T-helper 1 cell treated with Interleukin-12 subunit alpha and Interleukin-12 subunit beta and Interleukin-4 antibody, amounts not matched to agents 30 μg/mL and 1 μg/mL, for 36 hours (primary cell): ENCODE measurements around the gene LCLAT1.
"Not testable (repeated sequence)": the region's sequence is repeated elsewhere in the genome, so short reads cannot be mapped to it uniquely, and the experiment has no call there.

Experiments used
- H3K27ac Mint-ChIP-seq: one replicate; pipeline ENCODE4 v1.8.0; 2021; ENCODE audit warnings: mild to moderate bottlenecking, mixed read lengths
- H3K27me3 Mint-ChIP-seq: one replicate; pipeline ENCODE4 v1.8.0; 2021; ENCODE audit warnings: low read depth, mixed read lengths
- H3K36me3 Mint-ChIP-seq: one replicate; pipeline ENCODE4 v1.8.0; 2021; ENCODE audit warnings: low read depth, mixed read lengths
- H3K4me1 Mint-ChIP-seq: one replicate; pipeline ENCODE4 v1.8.0; 2021; ENCODE audit warnings: low read depth, mixed read lengths
- H3K4me3 Mint-ChIP-seq: one replicate; pipeline ENCODE4 v1.8.0; 2021; ENCODE audit warnings: mild to moderate bottlenecking, moderate library complexity, mixed read lengths
- H3K9me3 Mint-ChIP-seq: one replicate; pipeline ENCODE4 v1.8.0; 2021; ENCODE audit warnings: mixed read lengths

The LCLAT1 gene

DNA sequence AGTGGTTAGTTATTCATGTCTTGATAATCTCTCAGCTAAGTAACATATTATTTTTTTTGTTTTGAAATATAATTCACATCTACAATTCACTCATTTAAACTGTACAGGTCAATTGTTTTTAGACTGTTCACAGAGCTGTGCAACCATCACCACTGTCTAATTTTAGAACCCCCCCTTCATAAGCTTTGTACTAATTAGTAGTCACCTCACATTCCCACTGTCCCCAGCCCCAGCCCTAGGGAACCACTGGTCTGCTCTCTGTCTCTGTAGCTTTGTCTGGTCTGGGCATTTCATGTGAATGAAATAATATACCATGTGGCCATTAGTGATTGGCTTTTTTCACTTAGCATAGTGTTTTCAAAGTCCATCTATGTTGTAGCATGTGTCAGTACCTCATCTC is 55.3 kb downstream of the LCLAT1 start:
- peaks cover 41% of the 10 kb centered on the region for H3K9me3 Mint-ChIP-seq
- H3K4me1 Mint-ChIP-seq = peaks cover 22% of the 10 kb centered on the region
- peaks cover 29% of the 10 kb centered on the region for H3K36me3 Mint-ChIP-seq
- H3K27me3 Mint-ChIP-seq = no peaks in the 10 kb centered on the region
- H3K27ac Mint-ChIP-seq = no peak overlapping the region
- H3K4me3 Mint-ChIP-seq = no peak overlapping the region

DNA sequence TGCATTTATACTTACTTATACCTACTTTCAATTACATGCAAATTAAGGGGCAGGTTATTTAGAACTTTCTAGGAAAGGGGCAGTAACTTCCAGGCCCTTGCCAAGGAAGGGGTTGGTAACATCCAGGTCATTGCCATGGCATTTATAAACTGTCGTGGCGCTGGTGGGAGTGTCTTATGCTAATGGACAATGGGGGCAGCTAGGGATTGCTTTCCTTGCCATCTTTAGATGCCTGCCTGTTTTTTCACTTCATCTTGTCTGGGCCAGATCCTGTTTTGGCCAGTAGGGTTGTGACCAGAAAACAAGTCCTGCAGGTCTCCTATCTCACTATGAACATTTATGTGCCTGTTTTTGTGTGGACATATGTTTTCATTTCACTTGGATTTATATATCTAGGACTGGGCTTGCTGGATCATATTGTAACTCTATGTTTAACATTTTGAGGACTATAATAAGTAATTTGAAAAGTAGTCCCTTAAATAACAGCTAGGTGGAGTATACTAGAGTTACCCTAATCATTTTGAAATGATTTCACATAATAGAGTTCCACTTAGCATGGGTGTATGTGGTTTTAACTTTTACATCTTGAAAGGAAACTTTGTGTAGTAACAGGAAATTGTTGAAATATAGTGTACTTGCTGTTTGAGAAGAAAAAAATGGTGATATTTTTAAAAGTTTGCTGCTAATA is 56.1 kb downstream of the LCLAT1 start:
- H3K27me3 Mint-ChIP-seq = no peaks in the 10 kb centered on the region
- peaks cover 42% of the 10 kb centered on the region for H3K9me3 Mint-ChIP-seq
- H3K4me1 Mint-ChIP-seq = peaks cover 23% of the 10 kb centered on the region
- H3K4me3 Mint-ChIP-seq = no peak overlapping the region
- no peak overlapping the region for H3K27ac Mint-ChIP-seq
- peaks cover 24% of the 10 kb centered on the region for H3K36me3 Mint-ChIP-seq

DNA sequence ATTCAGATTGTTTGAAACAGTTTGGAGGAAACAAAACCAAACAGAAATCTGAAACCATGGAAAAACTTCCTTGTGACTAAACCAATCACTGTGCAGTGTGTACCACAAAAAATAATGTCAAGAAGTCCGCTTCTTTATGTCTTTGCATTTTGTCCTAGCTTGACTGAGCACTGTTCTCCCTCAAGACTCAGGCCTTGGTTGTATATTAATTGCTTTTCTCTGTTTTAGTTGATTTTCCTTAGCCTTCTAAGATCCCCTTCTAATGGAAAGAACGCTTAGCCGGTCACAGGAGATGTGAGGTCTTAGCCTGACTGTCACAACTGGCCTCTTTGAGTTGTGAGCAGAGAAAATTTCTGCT is 56.6 kb downstream of the LCLAT1 start:
- Mint-ChIP-seq H3K27ac (no peak overlapping the region), H3K27me3 (no peaks in the 10 kb centered on the region), H3K4me1 (peaks cover 25% of the 10 kb centered on the region), H3K36me3 (peaks cover 24% of the 10 kb centered on the region), H3K4me3 (no peak overlapping the region), H3K9me3 (peaks cover 41% of the 10 kb centered on the region)

DNA sequence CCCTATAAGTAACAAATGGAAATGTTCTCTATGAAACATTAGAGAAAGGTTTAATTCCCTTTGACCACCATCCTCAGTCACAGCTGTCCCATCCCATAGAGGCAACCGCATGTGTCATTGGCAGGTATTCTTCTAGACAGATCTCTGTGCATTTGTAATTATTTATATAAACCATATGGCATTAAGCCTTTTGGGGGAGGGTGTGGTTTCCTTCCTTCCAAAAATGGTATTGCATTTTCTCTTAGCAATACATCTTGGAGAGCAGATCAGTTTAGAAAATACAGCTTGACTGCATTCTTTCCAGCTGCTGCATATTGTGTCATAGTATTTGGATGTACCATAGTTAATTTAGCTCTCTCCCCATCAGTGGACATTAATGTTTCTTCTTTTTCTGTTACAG is 57.7 kb downstream of the LCLAT1 start:
- Mint-ChIP-seq H3K4me1 (peaks cover 25% of the 10 kb centered on the region), H3K4me3 (no peak overlapping the region), H3K27ac (no peak overlapping the region), H3K9me3 (peaks cover 37% of the 10 kb centered on the region), H3K27me3 (no peaks in the 10 kb centered on the region), H3K36me3 (peaks cover 22% of the 10 kb centered on the region)

DNA sequence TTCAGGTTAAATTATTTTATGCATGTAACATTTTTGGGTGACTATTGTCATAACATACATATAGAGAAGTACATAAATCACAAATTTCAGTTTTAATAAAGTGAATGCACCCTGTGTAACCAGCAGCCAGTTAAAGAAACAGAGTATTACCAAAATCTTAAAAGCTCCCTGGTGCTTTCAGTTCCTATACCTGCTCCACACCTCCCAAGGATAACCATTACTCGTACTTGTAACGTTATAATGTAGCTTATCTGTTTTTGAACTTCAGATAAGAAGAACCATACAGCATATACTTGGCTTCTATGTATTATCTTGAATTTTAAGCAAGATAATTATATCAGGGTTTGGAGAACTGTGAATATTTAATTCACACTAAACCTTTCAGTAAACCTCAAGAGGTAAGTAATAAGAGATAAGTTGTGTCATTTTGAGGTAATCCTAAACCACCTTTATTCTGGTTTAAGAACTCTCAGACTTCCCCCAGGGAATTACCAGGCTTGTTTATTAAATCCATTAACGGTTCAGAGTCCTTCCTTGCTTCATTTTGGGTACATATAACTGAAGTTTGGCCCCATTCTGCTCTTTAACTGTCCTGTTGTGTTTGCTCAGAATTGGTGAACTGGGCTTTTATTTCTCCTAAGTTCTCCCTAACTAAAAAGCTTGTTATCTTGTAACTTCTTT is 58.6 kb downstream of the LCLAT1 start:
- H3K4me3 Mint-ChIP-seq = no peak overlapping the region
- H3K9me3 Mint-ChIP-seq = peaks cover 36% of the 10 kb centered on the region
- H3K27me3 Mint-ChIP-seq = no peaks in the 10 kb centered on the region
- peaks cover 25% of the 10 kb centered on the region for H3K4me1 Mint-ChIP-seq
- peaks cover 22% of the 10 kb centered on the region for H3K36me3 Mint-ChIP-seq
- no peak overlapping the region for H3K27ac Mint-ChIP-seq

DNA sequence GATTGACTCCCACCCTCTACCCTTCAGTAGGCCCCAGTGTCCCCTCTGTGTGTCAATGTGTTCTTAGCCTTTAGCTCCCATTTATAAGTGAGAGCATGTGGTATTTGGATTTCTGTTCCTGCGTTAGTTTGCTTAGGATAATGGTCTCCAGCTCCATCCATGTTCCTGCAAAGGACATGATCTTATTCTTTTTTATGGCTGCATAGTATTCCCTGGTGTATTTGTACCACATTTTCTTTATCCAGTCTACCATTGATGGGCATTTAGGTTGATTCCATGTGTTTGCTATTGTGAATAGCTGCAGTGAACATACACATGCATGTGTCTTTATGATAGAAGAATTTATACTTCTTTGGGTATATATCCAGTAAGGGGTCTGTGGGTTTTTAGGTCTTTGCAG is 60.4 kb downstream of the LCLAT1 start:
- H3K27me3 Mint-ChIP-seq, H3K4me3 Mint-ChIP-seq, H3K27ac Mint-ChIP-seq: not testable (repeated sequence)
- Mint-ChIP-seq H3K36me3 (peaks cover 15% of the 10 kb centered on the region), H3K4me1 (peaks cover 24% of the 10 kb centered on the region), H3K9me3 (peaks cover 21% of the 10 kb centered on the region)

DNA sequence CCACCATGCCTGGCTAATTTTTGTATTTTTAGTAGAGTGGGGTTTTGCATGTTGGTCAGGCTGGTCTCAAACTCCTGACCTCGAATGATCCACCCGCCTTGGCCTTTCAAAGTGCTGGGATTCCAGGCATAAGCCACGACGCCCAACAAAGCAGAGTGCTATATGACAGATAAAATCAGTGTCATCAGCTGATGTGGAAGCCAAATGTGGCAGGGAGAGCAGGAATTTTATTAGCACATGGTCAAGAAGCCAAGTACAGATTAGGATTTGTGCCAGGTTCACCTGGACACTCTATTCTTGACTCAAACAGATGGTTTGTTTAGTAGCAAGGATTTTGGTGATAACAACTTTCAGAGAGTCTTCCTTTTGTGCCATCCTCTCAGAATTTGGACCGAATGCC is 62.7 kb downstream of the LCLAT1 start:
- no peak overlapping the region for H3K4me3 Mint-ChIP-seq
- peaks cover 10% of the 10 kb centered on the region for H3K36me3 Mint-ChIP-seq
- H3K27ac Mint-ChIP-seq = no peak overlapping the region
- H3K4me1 Mint-ChIP-seq = peaks cover 8% of the 10 kb centered on the region
- peaks cover 18% of the 10 kb centered on the region for H3K9me3 Mint-ChIP-seq
- no peaks in the 10 kb centered on the region for H3K27me3 Mint-ChIP-seq

DNA sequence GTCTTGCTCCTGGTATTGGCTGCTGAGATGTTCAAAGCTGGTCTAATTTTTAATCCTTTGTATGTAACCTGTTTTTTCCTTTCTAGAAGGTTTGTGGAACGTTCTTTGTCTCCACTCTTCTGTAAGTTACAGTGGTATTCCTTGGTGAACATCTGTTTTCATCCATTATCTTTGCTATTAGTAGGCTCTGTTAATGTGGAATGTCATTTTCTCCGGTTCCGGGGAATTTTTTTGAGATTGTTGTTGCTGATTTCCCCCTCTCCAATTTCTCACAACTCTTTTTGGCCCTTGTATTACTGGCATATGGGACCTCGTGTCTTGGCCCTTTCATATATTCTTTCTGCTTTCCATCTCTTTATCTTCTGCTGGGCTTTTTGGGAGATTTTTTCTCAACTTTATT is 63.4 kb downstream of the LCLAT1 start:
- peaks cover 3% of the 10 kb centered on the region for H3K4me1 Mint-ChIP-seq

DNA sequence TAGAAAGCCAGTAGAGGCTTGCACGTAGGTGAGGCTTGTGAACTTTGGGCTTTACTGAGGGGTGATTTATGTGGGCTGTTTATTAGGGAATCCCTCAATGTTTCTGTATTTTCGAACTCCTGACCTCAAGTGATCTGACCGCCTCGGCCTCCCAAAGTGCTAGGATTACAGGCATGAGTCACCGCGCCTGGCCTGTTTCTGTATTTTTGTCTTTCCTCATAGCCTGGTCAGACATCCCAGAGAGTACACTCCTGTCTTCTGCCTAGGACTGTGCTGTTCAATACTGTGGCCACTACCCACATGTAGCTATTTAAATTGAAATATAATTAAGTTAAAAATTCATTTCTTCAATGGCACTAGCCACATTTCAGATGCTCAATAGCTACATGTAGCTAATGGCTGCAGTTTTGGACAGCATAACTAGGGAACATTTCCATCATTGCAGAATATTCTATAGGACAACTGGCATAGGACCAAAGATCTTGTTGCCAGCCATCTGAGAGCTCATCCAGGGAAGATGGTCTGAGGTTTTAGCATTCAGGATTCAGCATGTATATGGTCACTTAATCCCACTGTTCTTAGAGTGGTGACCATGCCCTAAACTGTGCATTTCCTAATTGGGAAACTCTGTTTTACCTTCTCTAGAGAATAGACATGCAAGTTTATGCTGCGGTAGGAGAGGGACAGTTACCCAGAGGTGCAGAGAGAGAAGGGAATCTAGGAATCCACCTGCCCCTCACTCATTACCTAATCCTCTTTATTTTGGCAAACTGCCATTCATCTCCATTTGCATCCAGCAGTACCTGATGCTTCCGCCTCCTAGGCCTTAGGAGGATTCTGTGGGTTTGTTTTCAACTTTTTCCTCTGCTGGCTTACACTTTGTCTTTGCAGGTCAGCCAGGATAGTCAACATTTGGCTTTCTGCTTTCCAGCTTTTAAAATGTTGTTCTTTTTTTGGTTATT is 64.4 kb downstream of the LCLAT1 start:
- Mint-ChIP-seq H3K4me1 (peaks cover 3% of the 10 kb centered on the region), H3K27me3 (no peaks in the 10 kb centered on the region), H3K27ac (no peak overlapping the region), H3K36me3 (peaks cover 17% of the 10 kb centered on the region), H3K4me3 (no peak overlapping the region), H3K9me3 (peaks cover 27% of the 10 kb centered on the region)

More for the DNA sequence above, 63.4 kb downstream of the LCLAT1 start:
- Mint-ChIP-seq H3K27ac (no peak overlapping the region), H3K9me3 (peaks cover 23% of the 10 kb centered on the region), H3K36me3 (peaks cover 13% of the 10 kb centered on the region), H3K4me3 (no peak overlapping the region), H3K27me3 (no peaks in the 10 kb centered on the region)

DNA sequence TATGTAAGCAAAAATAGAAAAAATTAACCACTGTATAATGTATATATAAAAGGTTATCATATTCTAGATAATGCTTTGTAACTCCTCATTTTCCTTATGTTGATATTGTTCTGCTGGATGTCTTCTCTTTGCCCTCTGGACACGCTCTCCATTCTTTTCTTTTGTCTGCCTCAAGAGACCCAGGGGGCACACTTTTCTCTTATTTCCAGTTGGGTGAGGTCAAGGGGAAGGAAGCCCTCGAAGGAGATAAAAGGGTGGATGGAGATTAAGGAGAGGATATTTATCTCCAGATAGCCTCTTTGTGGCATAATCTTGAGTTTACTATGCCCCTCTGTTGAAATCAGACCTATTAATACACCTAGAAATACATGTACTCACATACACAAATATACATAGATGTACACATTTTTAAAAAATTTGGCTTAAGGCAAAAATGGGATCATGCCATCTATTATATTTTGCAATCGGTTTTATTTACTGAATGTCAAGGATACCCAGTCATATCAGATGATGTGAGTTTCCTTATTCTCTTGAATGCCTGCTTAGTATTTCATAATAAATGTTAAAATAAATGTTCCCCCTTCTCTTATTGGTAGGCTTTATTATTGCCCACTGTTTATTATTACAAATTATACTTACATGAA is 65.3 kb downstream of the LCLAT1 start:
- peaks cover 3% of the 10 kb centered on the region for H3K4me1 Mint-ChIP-seq
- H3K27me3 Mint-ChIP-seq = no peaks in the 10 kb centered on the region
- peaks cover 31% of the 10 kb centered on the region for H3K9me3 Mint-ChIP-seq
- H3K36me3 Mint-ChIP-seq = peaks cover 17% of the 10 kb centered on the region
- H3K4me3 Mint-ChIP-seq = no peak overlapping the region
- no peak overlapping the region for H3K27ac Mint-ChIP-seq

DNA sequence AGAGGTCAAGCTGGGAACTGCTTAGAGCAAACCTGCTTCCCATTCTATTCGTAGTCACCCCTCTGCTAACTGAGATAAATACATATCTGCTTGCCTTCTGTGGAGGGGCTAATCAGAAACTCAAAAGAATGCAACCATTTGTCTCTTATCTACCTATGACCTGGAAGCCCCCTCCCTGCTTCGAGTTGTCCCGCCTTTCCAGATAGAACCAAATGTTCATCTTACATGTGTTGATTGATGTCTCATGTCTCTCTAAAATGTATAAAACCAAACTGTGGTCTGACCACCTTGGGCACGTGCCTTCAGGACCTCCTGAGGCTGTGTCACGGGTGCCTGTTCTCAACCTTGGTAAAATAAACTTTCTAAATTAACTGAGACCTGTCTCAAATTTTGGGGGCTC is 66.6 kb downstream of the LCLAT1 start:
- not testable (repeated sequence) for H3K4me3 Mint-ChIP-seq, H3K4me1 Mint-ChIP-seq, H3K27ac Mint-ChIP-seq, H3K27me3 Mint-ChIP-seq
- Mint-ChIP-seq H3K36me3 (peaks cover 13% of the 10 kb centered on the region), H3K9me3 (peaks cover 29% of the 10 kb centered on the region)

DNA sequence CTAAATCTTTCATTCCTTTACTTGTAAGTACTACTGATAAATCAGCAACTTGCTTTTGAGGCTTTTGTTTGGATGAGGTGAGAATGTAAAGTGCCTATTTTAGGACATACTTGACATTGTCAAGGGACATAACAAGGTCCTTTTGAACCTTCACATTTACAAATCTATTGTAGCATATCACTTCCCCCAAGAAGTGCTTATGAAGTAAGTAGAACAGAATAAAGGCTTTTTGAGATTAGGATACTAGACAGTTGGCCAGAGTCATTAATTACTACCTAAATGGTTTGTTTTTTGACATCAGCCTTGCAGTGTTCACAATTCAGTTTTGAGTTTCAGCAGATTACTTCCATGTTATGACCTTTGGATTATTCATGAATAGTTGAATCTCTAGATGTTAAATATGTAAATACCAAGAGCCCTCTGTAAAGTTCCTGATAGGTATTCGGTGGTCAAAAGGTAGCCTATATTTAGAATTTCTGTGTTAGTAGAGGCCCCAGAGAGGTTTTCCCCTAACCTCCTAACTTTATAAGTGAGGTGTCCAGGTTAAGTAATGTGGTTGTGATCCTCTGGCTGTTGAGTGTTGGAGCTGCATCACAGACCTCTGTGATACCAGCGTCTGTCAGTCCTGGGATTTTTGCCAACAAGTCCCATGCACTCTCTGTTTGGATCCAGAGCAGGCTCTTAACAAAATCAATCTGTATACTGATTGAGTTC is 67.2 kb downstream of the LCLAT1 start:
- no peaks in the 10 kb centered on the region for H3K27me3 Mint-ChIP-seq
- no peak overlapping the region for H3K4me3 Mint-ChIP-seq
- peaks cover 31% of the 10 kb centered on the region for H3K9me3 Mint-ChIP-seq
- no peaks in the 10 kb centered on the region for H3K4me1 Mint-ChIP-seq
- no peak overlapping the region for H3K27ac Mint-ChIP-seq
- peaks cover 14% of the 10 kb centered on the region for H3K36me3 Mint-ChIP-seq

DNA sequence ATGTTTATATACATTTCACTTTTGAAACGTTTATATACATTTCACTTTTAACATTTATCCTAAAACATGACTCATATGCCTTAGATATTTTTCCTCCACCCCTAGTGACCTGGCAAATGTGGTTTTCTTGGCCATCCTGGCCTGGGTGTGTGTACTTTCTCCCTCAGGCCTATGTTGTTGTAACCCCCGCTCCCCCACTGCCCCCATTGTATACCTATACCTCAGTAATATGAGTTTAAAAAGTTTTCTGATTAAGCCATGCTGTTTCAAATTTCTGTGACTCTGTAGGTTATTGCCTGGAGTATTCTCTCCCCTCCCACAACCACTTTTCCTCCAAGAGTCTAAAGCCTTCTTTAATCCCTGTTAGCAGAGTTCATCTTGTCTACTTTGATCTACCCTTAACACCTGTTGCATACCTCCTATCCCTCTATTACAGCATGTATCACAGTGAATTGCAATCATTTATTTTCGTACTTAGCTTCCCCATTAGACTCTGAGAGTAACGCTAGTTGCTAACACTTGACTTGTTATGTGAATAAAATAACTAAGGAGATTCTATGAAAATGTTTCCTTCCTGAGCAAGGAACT is 67.9 kb downstream of the LCLAT1 start:
- Mint-ChIP-seq H3K27me3 (no peaks in the 10 kb centered on the region), H3K4me1 (no peaks in the 10 kb centered on the region), H3K9me3 (peaks cover 38% of the 10 kb centered on the region), H3K27ac (no peak overlapping the region), H3K36me3 (peaks cover 18% of the 10 kb centered on the region), H3K4me3 (no peak overlapping the region)
